ENCODE results near the gene DFFA.
A peak's percentile ranks its signal among the peaks of the same experiment; 100 is the strongest.

DFFA gene

DNA sequence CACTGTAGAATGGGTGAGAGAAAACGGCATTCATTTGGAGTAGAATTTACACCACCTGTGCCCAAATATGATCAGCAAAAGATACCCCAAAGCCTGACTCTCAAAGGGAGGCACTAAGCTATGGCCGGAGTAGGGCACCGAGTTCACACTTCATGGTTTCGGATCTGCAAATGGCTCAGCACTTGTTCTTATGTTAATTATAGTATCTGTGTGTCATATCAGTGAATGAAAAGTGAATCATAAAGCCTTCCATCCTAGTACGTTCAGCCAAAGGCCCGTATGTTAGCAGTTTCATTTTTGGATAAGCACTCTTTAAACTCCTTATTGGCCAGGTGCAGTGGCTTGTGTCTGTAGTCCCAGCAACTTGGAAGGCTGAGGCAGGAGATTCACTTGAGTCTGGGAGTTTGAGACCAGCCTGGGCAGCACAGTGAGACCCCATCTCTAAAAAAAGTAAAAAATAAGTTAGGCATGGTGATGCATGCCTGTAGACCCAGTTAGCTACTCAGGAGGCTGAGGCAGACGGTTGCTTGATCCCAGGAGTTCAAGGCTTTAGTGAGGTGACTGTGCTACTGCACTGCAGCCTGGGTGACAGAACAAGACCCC is 27.4 kb downstream of the DFFA start:
- H3K9ac ChIP-seq (ENCODE audit: low read length) = no peak overlapping the region
- H3K4me3 ChIP-seq (ENCODE audit: low read depth, low read length) = no peak overlapping the region
- no peaks in the 10 kb centered on the region for H3K9me3 ChIP-seq (ENCODE audit: insufficient read depth, low read depth, low read length)
- no peaks in the 10 kb centered on the region for H3K79me1 ChIP-seq (ENCODE audit: low read length)
- H4K12ac ChIP-seq (ENCODE audit: low read depth, low read length) = no peak overlapping the region
- H3K4me2 ChIP-seq (ENCODE audit: low read length) = no peak overlapping the region
- H2BK120ac ChIP-seq (ENCODE audit: insufficient read depth, low read length, poor library complexity) = no peak overlapping the region
- no peaks in the 10 kb centered on the region for H3K27me3 ChIP-seq (ENCODE audit: insufficient read depth, low read length)
- no peak overlapping the region for H3K23ac ChIP-seq (ENCODE audit: low read length)
- no peak overlapping the region for H2AFZ ChIP-seq (ENCODE audit: insufficient read depth, low read length, poor library complexity)
- no peak overlapping the region for H2BK5ac ChIP-seq (ENCODE audit: low read depth, low read length, poor library complexity)
- no peak overlapping the region for H4K91ac ChIP-seq (ENCODE audit: low read depth, low read length)
- no peak overlapping the region for H3K18ac ChIP-seq (ENCODE audit: low read length)
- no peak overlapping the region for H3K27ac ChIP-seq (ENCODE audit: low read depth, low read length)
- no peak overlapping the region for H3K14ac ChIP-seq (ENCODE audit: low read length)
- peak; percentile 36 to 73 for DNase-seq
- peaks cover 0 to 2% of the 10 kb centered on the region in 2 experiments for H3K36me3 ChIP-seq (ENCODE audit: control insufficient read depth in 1 of 2, insufficient read depth in 2 of 2, low read length in 2 of 2)
- no peaks in the 10 kb centered on the region for H3K4me1 ChIP-seq (ENCODE audit: control insufficient read depth in 1 of 2, insufficient read depth in 2 of 2, low read length in 2 of 2)
- WGBS (ENCODE audit: extremely low coverage, insufficient coverage, insufficient read length) = no CpG with 5 or more reads among the region's 7 CpGs
- H4K8ac ChIP-seq (ENCODE audit: low read depth, low read length) = no peak overlapping the region
- H3K4ac ChIP-seq (ENCODE audit: low read depth, low read length) = no peak overlapping the region
- H2BK12ac ChIP-seq (ENCODE audit: low read length) = no peak overlapping the region
- no peak overlapping the region for H2AK5ac ChIP-seq (ENCODE audit: low read length)
- H3K79me2 ChIP-seq (ENCODE audit: control insufficient read depth, insufficient read depth, low read length, poor library complexity) = no peaks in the 10 kb centered on the region

DNA sequence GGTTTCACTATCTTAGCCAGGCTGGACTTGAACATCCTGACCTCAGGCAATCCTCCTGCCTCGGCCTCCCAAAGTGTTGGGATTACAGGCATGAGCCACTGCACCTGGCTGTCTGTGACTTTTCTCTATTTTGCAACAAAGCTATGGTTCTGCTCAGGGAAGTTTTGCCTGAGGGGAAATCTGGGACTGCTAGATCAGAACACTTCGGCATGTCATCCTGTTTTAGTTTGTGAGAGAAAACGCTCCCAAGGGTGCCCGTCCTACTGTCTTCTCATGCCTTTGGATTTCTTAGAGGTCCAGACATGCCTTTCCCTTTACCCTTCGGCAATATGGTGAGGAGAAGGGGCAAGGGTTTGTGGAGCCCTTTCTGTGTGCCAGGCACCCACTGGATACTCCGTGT is 28.1 kb downstream of the DFFA start:
- no peak overlapping the region for H3K4me3 ChIP-seq (ENCODE audit: low read depth, low read length)
- no peak overlapping the region for H3K27ac ChIP-seq (ENCODE audit: low read depth, low read length)
- H3K36me3 ChIP-seq (ENCODE audit: control insufficient read depth in 1 of 2, insufficient read depth in 2 of 2, low read length in 2 of 2) = peaks cover 0 to 2% of the 10 kb centered on the region in 2 experiments
- H2BK5ac ChIP-seq (ENCODE audit: low read depth, low read length, poor library complexity) = no peak overlapping the region
- no peak overlapping the region for H4K12ac ChIP-seq (ENCODE audit: low read depth, low read length)
- H2BK12ac ChIP-seq (ENCODE audit: low read length) = no peak overlapping the region
- H3K14ac ChIP-seq (ENCODE audit: low read length) = no peak overlapping the region
- H3K9ac ChIP-seq (ENCODE audit: low read length) = no peak overlapping the region
- H3K4me2 ChIP-seq (ENCODE audit: low read length) = no peak overlapping the region
- H4K8ac ChIP-seq (ENCODE audit: low read depth, low read length) = no peak overlapping the region
- H3K23ac ChIP-seq (ENCODE audit: low read length) = no peak overlapping the region
- no peak overlapping the region for H3K4ac ChIP-seq (ENCODE audit: low read depth, low read length)
- no peaks in the 10 kb centered on the region for H3K27me3 ChIP-seq (ENCODE audit: insufficient read depth, low read length)
- no peaks in the 10 kb centered on the region for H3K79me2 ChIP-seq (ENCODE audit: control insufficient read depth, insufficient read depth, low read length, poor library complexity)
- no peaks in the 10 kb centered on the region for H3K79me1 ChIP-seq (ENCODE audit: low read length)
- H4K91ac ChIP-seq (ENCODE audit: low read depth, low read length) = no peak overlapping the region
- H2AFZ ChIP-seq (ENCODE audit: insufficient read depth, low read length, poor library complexity) = no peak overlapping the region
- H3K18ac ChIP-seq (ENCODE audit: low read length) = no peak overlapping the region
- no peaks in the 10 kb centered on the region for H3K9me3 ChIP-seq (ENCODE audit: insufficient read depth, low read depth, low read length)
- no peak overlapping the region for H2BK120ac ChIP-seq (ENCODE audit: insufficient read depth, low read length, poor library complexity)
- no peaks in the 10 kb centered on the region for H3K4me1 ChIP-seq (ENCODE audit: control insufficient read depth in 1 of 2, insufficient read depth in 2 of 2, low read length in 2 of 2)
- H2AK5ac ChIP-seq (ENCODE audit: low read length) = no peak overlapping the region
- DNase-seq = peak; percentile 96 to 99
- WGBS (ENCODE audit: extremely low coverage, insufficient coverage, insufficient read length) = no CpG with 5 or more reads among the region's 6 CpGs

DNA sequence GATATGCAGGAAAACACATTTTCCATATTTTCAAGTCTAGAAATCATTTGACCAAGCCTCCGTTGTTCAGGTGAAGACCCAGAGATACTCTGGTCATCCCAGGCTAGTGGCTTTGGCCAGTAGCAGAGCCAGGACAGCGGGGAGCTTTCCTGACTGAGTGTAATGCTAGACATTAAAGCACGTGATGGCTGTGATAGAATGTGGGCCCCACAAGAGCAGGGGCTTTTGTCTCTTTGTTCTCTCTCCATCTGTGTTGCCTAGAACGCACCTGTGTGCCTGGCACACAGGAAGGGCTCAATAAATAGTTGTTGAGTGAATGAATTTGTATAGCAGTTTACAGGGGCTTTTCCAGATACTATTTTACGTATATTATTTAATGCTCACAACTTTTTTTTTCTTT is 31.5 kb downstream of the DFFA start:
- Histone ChIP-seq H3K27ac (ENCODE audit: low read depth, low read length) (no peak overlapping the region), H3K14ac (ENCODE audit: low read length) (no peak overlapping the region), H4K8ac (ENCODE audit: low read depth, low read length) (no peak overlapping the region), H3K9ac (ENCODE audit: low read length) (no peak overlapping the region), H3K79me2 (ENCODE audit: control insufficient read depth, insufficient read depth, low read length, poor library complexity) (no peaks in the 10 kb centered on the region), H4K12ac (ENCODE audit: low read depth, low read length) (no peak overlapping the region), H3K4ac (ENCODE audit: low read depth, low read length) (no peak overlapping the region), H3K4me3 (ENCODE audit: low read depth, low read length) (no peak overlapping the region), H3K18ac (ENCODE audit: low read length) (no peak overlapping the region), H2BK12ac (ENCODE audit: low read length) (no peak overlapping the region), H2BK120ac (ENCODE audit: insufficient read depth, low read length, poor library complexity) (no peak overlapping the region), H3K79me1 (ENCODE audit: low read length) (no peaks in the 10 kb centered on the region), H3K36me3 (ENCODE audit: control insufficient read depth in 1 of 2, insufficient read depth in 2 of 2, low read length in 2 of 2) (peaks cover 0 to 2% of the 10 kb centered on the region in 2 experiments), H2AK5ac (ENCODE audit: low read length) (no peak overlapping the region), H3K23ac (ENCODE audit: low read length) (no peak overlapping the region), H4K91ac (ENCODE audit: low read depth, low read length) (no peak overlapping the region), H2AFZ (ENCODE audit: insufficient read depth, low read length, poor library complexity) (no peak overlapping the region), H3K9me3 (ENCODE audit: insufficient read depth, low read depth, low read length) (no peaks in the 10 kb centered on the region), H3K4me1 (ENCODE audit: control insufficient read depth in 1 of 2, insufficient read depth in 2 of 2, low read length in 2 of 2) (peaks cover 3 to 4% of the 10 kb centered on the region in 2 experiments), H3K4me2 (ENCODE audit: low read length) (no peak overlapping the region), H2BK5ac (ENCODE audit: low read depth, low read length, poor library complexity) (no peak overlapping the region), H3K27me3 (ENCODE audit: insufficient read depth, low read length) (no peaks in the 10 kb centered on the region)
- no CpG with 5 or more reads among the region's 5 CpGs for WGBS (ENCODE audit: extremely low coverage, insufficient coverage, insufficient read length)
- no peak for DNase-seq

DNA sequence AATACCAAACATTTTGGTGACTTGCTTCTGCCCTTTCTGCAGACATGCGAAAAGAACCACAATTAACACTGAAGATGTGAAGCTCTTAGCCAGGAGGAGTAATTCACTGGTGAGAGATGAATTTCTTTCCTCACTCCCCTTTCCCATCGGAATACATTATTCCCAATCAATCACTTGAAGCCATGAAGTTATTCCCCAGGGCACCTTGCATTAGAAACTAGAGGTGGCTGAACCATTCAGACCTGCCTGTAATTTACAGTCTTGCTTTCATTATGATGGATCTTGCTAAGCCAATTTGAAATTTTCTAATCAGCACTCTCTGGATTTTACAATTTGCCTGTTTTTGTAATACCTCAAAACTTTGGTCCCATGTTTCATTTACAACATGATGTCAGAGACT is 32.0 kb downstream of the DFFA start:
- DNase-seq = no peak
- Histone ChIP-seq H2AFZ (ENCODE audit: insufficient read depth, low read length, poor library complexity) (no peak overlapping the region), H3K4me1 (ENCODE audit: control insufficient read depth in 1 of 2, insufficient read depth in 2 of 2, low read length in 2 of 2) (peaks cover 3 to 4% of the 10 kb centered on the region in 2 experiments), H3K9me3 (ENCODE audit: insufficient read depth, low read depth, low read length) (no peaks in the 10 kb centered on the region), H2BK5ac (ENCODE audit: low read depth, low read length, poor library complexity) (no peak overlapping the region), H4K12ac (ENCODE audit: low read depth, low read length) (no peak overlapping the region), H2AK5ac (ENCODE audit: low read length) (no peak overlapping the region), H3K23ac (ENCODE audit: low read length) (no peak overlapping the region), H3K4me3 (ENCODE audit: low read depth, low read length) (no peak overlapping the region), H3K9ac (ENCODE audit: low read length) (no peak overlapping the region), H4K91ac (ENCODE audit: low read depth, low read length) (no peak overlapping the region), H3K4ac (ENCODE audit: low read depth, low read length) (no peak overlapping the region), H3K4me2 (ENCODE audit: low read length) (no peak overlapping the region), H3K27me3 (ENCODE audit: insufficient read depth, low read length) (no peaks in the 10 kb centered on the region), H2BK120ac (ENCODE audit: insufficient read depth, low read length, poor library complexity) (no peak overlapping the region), H3K18ac (ENCODE audit: low read length) (no peak overlapping the region), H3K79me2 (ENCODE audit: control insufficient read depth, insufficient read depth, low read length, poor library complexity) (no peaks in the 10 kb centered on the region), H3K36me3 (ENCODE audit: control insufficient read depth in 1 of 2, insufficient read depth in 2 of 2, low read length in 2 of 2) (peaks cover 0 to 2% of the 10 kb centered on the region in 2 experiments), H2BK12ac (ENCODE audit: low read length) (no peak overlapping the region), H3K27ac (ENCODE audit: low read depth, low read length) (no peak overlapping the region), H4K8ac (ENCODE audit: low read depth, low read length) (no peak overlapping the region), H3K79me1 (ENCODE audit: low read length) (no peaks in the 10 kb centered on the region), H3K14ac (ENCODE audit: low read length) (no peak overlapping the region)
- no CpG with 5 or more reads among the region's 2 CpGs for WGBS (ENCODE audit: extremely low coverage, insufficient coverage, insufficient read length)
